ENCODE data around the gene PCDHGA5. TPM values are rescaled to one million over a fixed set of nuclear protein-coding genes. Genes with fewer than 3 reads are reported as not detected.
A peak's percentile ranks its signal among the peaks of the same experiment; 100 is the strongest.

PCDHGA5 gene
- total RNA-seq, 1 experiment from 2014 or later: 0.05 TPM

DNA sequence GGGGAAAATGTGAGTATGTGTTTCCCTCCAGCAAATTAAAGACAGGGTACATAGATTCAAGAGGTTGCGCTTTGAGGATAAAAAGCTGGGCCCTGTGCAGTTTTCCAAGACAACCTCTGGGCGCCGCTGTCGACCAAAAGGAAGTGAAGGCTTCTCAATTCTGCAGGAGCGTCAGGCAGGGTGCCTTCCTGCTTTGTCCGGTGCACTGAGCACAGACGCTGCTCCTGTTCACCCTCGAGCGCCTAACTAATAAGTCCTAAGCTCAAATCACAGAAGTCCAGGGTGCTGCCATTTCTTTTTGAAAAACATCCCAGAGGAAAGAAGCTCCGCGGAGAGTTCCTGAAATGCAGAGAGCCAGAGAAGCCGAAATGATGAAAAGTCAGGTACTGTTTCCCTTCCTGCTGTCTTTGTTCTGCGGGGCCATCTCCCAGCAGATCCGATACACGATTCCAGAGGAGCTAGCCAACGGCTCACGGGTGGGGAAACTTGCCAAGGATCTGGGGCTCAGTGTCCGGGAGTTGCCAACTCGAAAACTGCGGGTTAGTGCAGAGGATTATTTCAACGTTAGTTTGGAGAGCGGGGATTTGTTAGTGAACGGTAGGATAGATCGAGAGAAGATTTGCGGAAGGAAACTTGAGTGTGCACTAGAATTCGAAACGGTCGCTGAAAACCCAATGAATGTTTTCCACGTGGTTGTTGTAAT, 13.9 kb upstream of the PCDHGA5 start, which contains the start of gene PCDHGB1:
Gene PCDHGB1 (plus strand): TSS at position 183 of the 703 bp plus-strand sequence. CDS start 162 bp downstream, at position 345.
- ChIA-PET POLR2A (no interaction called here), CTCF (interaction anchor here (0.6 to 1.5 kb wide), 3 partner anchors 8 to 217 kb away, joined by 3 to 4 read pairs (median 4); partner anchors contain the start of gene TAF7), RAD21 (ENCODE audit: low non-redundant PET in 1 of 2, low total read pairs in 2 of 2, uncharacterized antibody in 2 of 2, unreplicated experiment in 2 of 2) (no interaction called here)
- peak; percentile 49 for ATAC-seq
- Histone ChIP-seq H3K27ac (ENCODE audit: low read depth, low read length) (no peak within 1 kb of the TSS), H2AFZ (ENCODE audit: low read depth, low read length, poor library complexity, severe bottlenecking) (no peak within 1 kb of the TSS), H4K20me1 (ENCODE audit: insufficient read depth) (no peaks in the 10 kb centered on the region), H3K4me2 (ENCODE audit: low read length) (no peak within 1 kb of the TSS), H3K4me1 (ENCODE audit: control insufficient read depth in 1 of 2, insufficient read depth in 2 of 2, low read length in 2 of 2) (no peaks in the 10 kb centered on the region), H3K9me2 (ENCODE audit: insufficient read depth) (no peaks in the 10 kb centered on the region), H3K9ac (ENCODE audit: low read length) (no peak within 1 kb of the TSS), H3K9me3 (ENCODE audit: control insufficient read depth in 1 of 2, insufficient read depth in 1 of 2, low read depth in 1 of 2, low read length in 2 of 2) (no peaks in the 10 kb centered on the region; a peak in 1 of 4 replicates), H3K79me2 (ENCODE audit: insufficient read depth, low read length) (no peaks in the 10 kb centered on the region), H3K36me3 (ENCODE audit: control insufficient read depth in 1 of 2, insufficient read depth in 2 of 2, low read length in 2 of 2) (no peaks in the 10 kb centered on the region), H3K4me3 (replicated peaks in 1 of 2; ENCODE audit: low read depth in 1 of 2, low read length in 2 of 2) (no peak within 1 kb of the TSS), H3K27me3 (ENCODE audit: insufficient read depth, low read length) (no peaks in the 10 kb centered on the region)
- no TSS peak for BruUV-seq (replicated peaks)
- DNase-seq (ENCODE audit: low read depth, low spot score): no peak
- no peak for TF ChIP-seq CBX3 (IDR thresholded peaks at IDR 0.05; ENCODE audit: low read depth)
- TF ChIP-seq RAD21 (IDR thresholded peaks at IDR 0.05; ENCODE audit: low read depth): peak; percentile 43
- TF ChIP-seq, protein P1, sequence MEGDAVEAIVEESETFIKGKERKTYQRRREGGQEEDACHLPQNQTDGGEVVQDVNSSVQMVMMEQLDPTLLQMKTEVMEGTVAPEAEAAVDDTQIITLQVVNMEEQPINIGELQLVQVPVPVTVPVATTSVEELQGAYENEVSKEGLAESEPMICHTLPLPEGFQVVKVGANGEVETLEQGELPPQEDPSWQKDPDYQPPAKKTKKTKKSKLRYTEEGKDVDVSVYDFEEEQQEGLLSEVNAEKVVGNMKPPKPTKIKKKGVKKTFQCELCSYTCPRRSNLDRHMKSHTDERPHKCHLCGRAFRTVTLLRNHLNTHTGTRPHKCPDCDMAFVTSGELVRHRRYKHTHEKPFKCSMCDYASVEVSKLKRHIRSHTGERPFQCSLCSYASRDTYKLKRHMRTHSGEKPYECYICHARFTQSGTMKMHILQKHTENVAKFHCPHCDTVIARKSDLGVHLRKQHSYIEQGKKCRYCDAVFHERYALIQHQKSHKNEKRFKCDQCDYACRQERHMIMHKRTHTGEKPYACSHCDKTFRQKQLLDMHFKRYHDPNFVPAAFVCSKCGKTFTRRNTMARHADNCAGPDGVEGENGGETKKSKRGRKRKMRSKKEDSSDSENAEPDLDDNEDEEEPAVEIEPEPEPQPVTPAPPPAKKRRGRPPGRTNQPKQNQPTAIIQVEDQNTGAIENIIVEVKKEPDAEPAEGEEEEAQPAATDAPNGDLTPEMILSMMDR (IDR thresholded peaks at IDR 0.05 in 2 of 3, conservative IDR thresholded peaks at IDR 0.05 in 1 of 3; ENCODE audit: borderline replicate concordance in 1 of 3, insufficient read depth in 1 of 3, low read depth in 2 of 3, low read length in 2 of 3): peak; percentile 29 to 42 (median 40); a peak in 5 of 6 replicates
- intact Hi-C loops (cut with micrococcal nuclease): no loop called here

DNA sequence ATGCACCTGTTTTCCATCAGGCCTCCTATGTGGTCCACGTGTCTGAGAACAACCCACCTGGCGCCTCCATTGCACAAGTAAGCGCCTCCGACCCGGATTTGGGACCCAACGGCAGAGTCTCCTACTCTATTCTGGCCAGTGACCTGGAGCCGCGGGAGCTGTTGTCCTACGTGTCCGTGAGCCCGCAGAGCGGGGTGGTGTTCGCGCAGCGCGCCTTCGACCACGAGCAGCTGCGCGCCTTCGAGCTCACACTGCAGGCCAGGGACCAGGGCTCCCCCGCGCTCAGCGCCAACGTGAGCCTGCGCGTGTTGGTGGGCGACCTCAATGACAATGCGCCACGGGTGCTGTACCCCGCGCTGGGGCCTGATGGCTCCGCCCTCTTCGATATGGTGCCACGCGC, 12.4 kb upstream of the PCDHGA5 start:
- TF ChIP-seq SRF (IDR thresholded peaks at IDR 0.05; ENCODE audit: low read depth) (no peak), CEBPB (IDR thresholded peaks at IDR 0.05; ENCODE audit: low read depth) (no peak), CBX3 (IDR thresholded peaks at IDR 0.05; ENCODE audit: low read depth) (no peak), FOSL1 (IDR thresholded peaks at IDR 0.05; ENCODE audit: low read depth) (no peak), ELF1 (IDR thresholded peaks at IDR 0.05; ENCODE audit: borderline replicate concordance, low read depth) (no peak)
- no TSS peak for BruUV-seq (replicated peaks)
- no peak overlapping the region for H3K4me2 ChIP-seq (ENCODE audit: low read length)
- RAD21 ChIA-PET (ENCODE audit: low non-redundant PET in 1 of 2, low total read pairs in 2 of 2, uncharacterized antibody in 2 of 2, unreplicated experiment in 2 of 2): no interaction called here
- H4K20me1 ChIP-seq (ENCODE audit: insufficient read depth): no peaks in the 10 kb centered on the region
- intact Hi-C loops (cut with micrococcal nuclease): no loop called here
- H2AFZ ChIP-seq (ENCODE audit: low read depth, low read length, poor library complexity, severe bottlenecking): no peak overlapping the region
- H3K9ac ChIP-seq (ENCODE audit: low read length): no peak overlapping the region
- no peaks in the 10 kb centered on the region; a peak in 1 of 4 replicates for H3K9me3 ChIP-seq (ENCODE audit: control insufficient read depth in 1 of 2, insufficient read depth in 1 of 2, low read depth in 1 of 2, low read length in 2 of 2)
- no peaks in the 10 kb centered on the region for H3K27me3 ChIP-seq (ENCODE audit: insufficient read depth, low read length)
- no peaks in the 10 kb centered on the region for H3K79me2 ChIP-seq (ENCODE audit: insufficient read depth, low read length)
- POLR2A ChIA-PET: no interaction called here
- ATAC-seq (no peak), DNase-seq (ENCODE audit: low read depth, low spot score) (no peak)
- H3K9me2 ChIP-seq (ENCODE audit: insufficient read depth): no peaks in the 10 kb centered on the region
- H3K36me3 ChIP-seq (ENCODE audit: control insufficient read depth in 1 of 2, insufficient read depth in 2 of 2, low read length in 2 of 2): no peaks in the 10 kb centered on the region
- CTCF ChIA-PET: no interaction called here
- H3K27ac ChIP-seq (ENCODE audit: low read depth, low read length): no peak overlapping the region
- H3K4me3 ChIP-seq (replicated peaks in 1 of 2; ENCODE audit: low read depth in 1 of 2, low read length in 2 of 2): no peak overlapping the region
- H3K4me1 ChIP-seq (ENCODE audit: control insufficient read depth in 1 of 2, insufficient read depth in 2 of 2, low read length in 2 of 2): no peaks in the 10 kb centered on the region
